Thyroid gland (tissue), 4 donors: Measurements from ENCODE around the gene PGBD5.

Source experiments
- CTCF ChIP-seq, 6 experiments: fragments of 200-600 bp in 3 of 6; fragments of 450-650 bp in 3 of 6; sonication (generic) in 3 of 6; IDR thresholded peaks; one replicate each; pipeline ENCODE4 v1.5.1; 2016 to 2019; ENCODE audit warnings: antibody characterized with exemption in 6 of 6, mild to moderate bottlenecking in 2 of 6, inconsistent platforms in 1 of 6, moderate library complexity in 1 of 6
- POLR2A ChIP-seq, 2 donors: fragments of 450-650 bp; IDR thresholded peaks; one replicate each; pipeline ENCODE4 v1.6.1; 2017; ENCODE audit warnings: antibody characterized with exemption in 2 of 2, mild to moderate bottlenecking in 2 of 2, moderate library complexity in 1 of 2

GRCh38 chr1:230280906-230281413, 145.2 kb downstream of the PGBD5 start:
- no peak for TF ChIP-seq CTCF (IDR thresholded peaks at IDR 0.05)
- TF ChIP-seq POLR2A (IDR thresholded peaks at IDR 0.05): no peak
